GM21423 (cell line): ENCODE measurements around the gene ZNF644.

ENCODE experiments used
- ATAC-seq: cut with Tn5 transposase; IDR thresholded peaks from one replicate; pipeline ENCODE4 v1.9.1; 2021; ENCODE audit warnings: mild to moderate bottlenecking, moderate library complexity; ENCODE audit not compliant: unreplicated experiment

ZNF644 gene

GRCh38 chr1:91022518-91022929 is 689 bp upstream of the ZNF644 start:
- no peak for ATAC-seq

- peak; percentile 47 for ATAC-seq
These were observed 709 bp downstream of the ZNF644 start for GRCh38 chr1:91020967-91021685.

GRCh38 chr1:91020486-91020885 is 1.3 kb downstream of the ZNF644 start:
- ATAC-seq, result no peak

- ATAC-seq, result no peak
These were observed 3.8 kb downstream of the ZNF644 start for GRCh38 chr1:91018006-91018405.

GRCh38 chr1:91015794-91016550 is 5.9 kb downstream of the ZNF644 start:
- ATAC-seq, result no peak

- no peak for ATAC-seq
These were observed 6.5 kb downstream of the ZNF644 start for GRCh38 chr1:91015358-91015780.

GRCh38 chr1:91014475-91014874 is 7.4 kb downstream of the ZNF644 start:
- no peak for ATAC-seq

GRCh38 chr1:91013302-91013701 is 8.5 kb downstream of the ZNF644 start:
- no peak for ATAC-seq

GRCh38 chr1:91012196-91012595 is 9.6 kb downstream of the ZNF644 start:
- ATAC-seq, result no peak

- ATAC-seq, result no peak
These were observed 10.1 kb downstream of the ZNF644 start for GRCh38 chr1:91011726-91012125.

GRCh38 chr1:91007827-91008226 is 14.0 kb downstream of the ZNF644 start:
- no peak for ATAC-seq

- ATAC-seq, result no peak
These were observed 14.7 kb downstream of the ZNF644 start for GRCh38 chr1:91007092-91007491.

- ATAC-seq, result no peak
These were observed 15.5 kb downstream of the ZNF644 start for GRCh38 chr1:91006113-91006908.

- no peak for ATAC-seq
These were observed 16.6 kb downstream of the ZNF644 start for GRCh38 chr1:91005285-91005684.

GRCh38 chr1:91004145-91004544 is 17.7 kb downstream of the ZNF644 start:
- no peak for ATAC-seq

GRCh38 chr1:90996742-90997413 is 25.0 kb downstream of the ZNF644 start:
- no peak for ATAC-seq

GRCh38 chr1:90995311-90995894 is 26.4 kb downstream of the ZNF644 start:
- ATAC-seq, result no peak

- no peak for ATAC-seq
These were observed 27.4 kb downstream of the ZNF644 start for GRCh38 chr1:90994461-90994860.

- ATAC-seq, result no peak
These were observed 28.6 kb downstream of the ZNF644 start for GRCh38 chr1:90993245-90993644.

GRCh38 chr1:90990779-90991178 is 31.1 kb downstream of the ZNF644 start:
- no peak for ATAC-seq

- peak; percentile 69 for ATAC-seq
These were observed 31.8 kb downstream of the ZNF644 start for GRCh38 chr1:90989990-90990389.
